Thymus (tissue), 11 donors: ENCODE measurements around the gene CCDC83. TPM values are rescaled to one million over a fixed set of nuclear protein-coding genes. Genes with fewer than 3 reads are reported as not detected.

ENCODE experiments used
- DNase-seq, 9 donors: peaks; one replicate each; pipeline ENCODE4 v3.0.0-alpha.2; 2013; ENCODE audit warnings: low spot score in 9 of 9, low read depth in 6 of 9, missing footprints in 1 of 9
- H3K27ac ChIP-seq, 2 donors: one replicate each; pipeline ENCODE4 v1.5.1; 2013; ENCODE audit warnings: control low read depth in 1 of 2, low read depth in 1 of 2, low read length in 1 of 2, mild to moderate bottlenecking in 1 of 2, moderate library complexity in 1 of 2
- H3K27me3 ChIP-seq, 2 donors: one replicate each; pipeline ENCODE4 v1.5.1; 2013; ENCODE audit warnings: low read length in 1 of 2; ENCODE audit not compliant: control insufficient read depth in 2 of 2, insufficient read depth in 1 of 2
- H3K36me3 ChIP-seq, 2 donors: one replicate each; pipeline ENCODE4 v1.5.1; 2013; ENCODE audit warnings: low read length in 1 of 2, mild to moderate bottlenecking in 1 of 2, moderate library complexity in 1 of 2; ENCODE audit not compliant: control insufficient read depth in 2 of 2, insufficient read depth in 2 of 2
- H3K4me1 ChIP-seq, 2 donors: one replicate each; pipeline ENCODE4 v1.5.1; 2013; ENCODE audit warnings: low read length in 2 of 2; ENCODE audit not compliant: control insufficient read depth in 2 of 2, insufficient read depth in 2 of 2
- H3K4me3 ChIP-seq, 2 donors: one replicate each; pipeline ENCODE4 v1.5.1; 2013; ENCODE audit warnings: low read length in 2 of 2, control low read depth in 1 of 2, mild to moderate bottlenecking in 1 of 2
- H3K9me3 ChIP-seq, 2 donors: one replicate each; pipeline ENCODE4 v1.5.1; 2013; ENCODE audit warnings: low read length in 1 of 2, mild to moderate bottlenecking in 1 of 2; ENCODE audit not compliant: control insufficient read depth in 2 of 2, insufficient read depth in 1 of 2
- WGBS: extraction: QIAGEN DNeasy Blood & Tissue Kit; methylation state at CpG from one replicate; pipeline ENCODE4 v1.1.7; 2013; 5-methylcytosine and 5-hydroxymethylcytosine counted together
- polyA plus RNA-seq: library from polyadenylated mRNA; stranded (reverse); fragments of 200-250 nt; gene quantifications from one replicate; pipeline ENCODE4 v1.2.3, GENCODE V29; 2013
- total RNA-seq: library from RNA; stranded (reverse); fragments of 120-200 nt; gene quantifications from one replicate; pipeline ENCODE4 v1.2.4, GENCODE V29; 2013
- donor health status: healthy.

Gene CCDC83
- total and polyA plus RNA-seq, 2 donors: 0.05 TPM; not detected in 1

- Histone ChIP-seq H3K4me3 (no peak overlapping the region), H3K27ac (no peak overlapping the region), H3K27me3 (peaks cover 24 to 52% of the 10 kb centered on the region in 2 donors), H3K36me3 (no peaks in the 10 kb centered on the region), H3K4me1 (peaks cover 0 to 17% of the 10 kb centered on the region in 2 donors), H3K9me3 (no peaks in the 10 kb centered on the region)
- 96% methylated on average over 9 of the region's 9 CpGs for WGBS
- no peak for DNase-seq
Observed at GRCh38 chr11:85813721-85814120, 41.5 kb upstream of the CCDC83 start.

- 83% methylated on average over 4 of the region's 4 CpGs for WGBS
- no peak for DNase-seq
- Histone ChIP-seq H3K27ac (no peak overlapping the region), H3K4me3 (no peak overlapping the region), H3K27me3 (peaks cover 14 to 36% of the 10 kb centered on the region in 2 donors), H3K9me3 (no peaks in the 10 kb centered on the region), H3K36me3 (no peaks in the 10 kb centered on the region), H3K4me1 (peaks cover 0 to 10% of the 10 kb centered on the region in 2 donors)
Observed at GRCh38 chr11:85815186-85815931, 39.8 kb upstream of the CCDC83 start.

DNA sequence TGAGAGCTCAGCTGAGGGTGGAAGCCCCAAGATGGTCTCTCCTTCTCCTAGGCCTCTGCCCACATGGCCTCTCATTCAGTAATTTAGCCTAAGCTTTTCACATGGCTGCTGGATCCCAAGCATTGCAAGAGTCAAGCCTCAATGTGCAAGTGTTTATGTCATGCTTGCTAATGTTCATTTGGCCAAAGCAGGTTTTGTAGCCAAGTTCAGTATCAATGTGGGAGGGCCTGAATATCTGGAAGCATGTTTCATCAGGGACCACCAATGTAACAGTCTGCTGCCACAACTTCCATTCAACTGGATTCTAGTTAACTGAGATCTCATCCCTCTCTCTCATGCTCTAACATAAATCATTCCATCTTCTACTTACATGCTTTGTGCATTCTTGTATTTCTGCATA lies 35.7 kb upstream of the CCDC83 start:
- no peaks in the 10 kb centered on the region for H3K36me3 ChIP-seq
- peaks cover 0 to 10% of the 10 kb centered on the region in 2 donors for H3K27me3 ChIP-seq
- peaks cover 0 to 9% of the 10 kb centered on the region in 2 donors for H3K4me1 ChIP-seq
- H3K4me3 ChIP-seq: no peak overlapping the region
- H3K27ac ChIP-seq: no peak overlapping the region
- DNase-seq: no peak
- H3K9me3 ChIP-seq: no peaks in the 10 kb centered on the region

- H3K36me3 ChIP-seq: no peaks in the 10 kb centered on the region
- H3K4me3 ChIP-seq: no peak overlapping the region
- H3K27me3 ChIP-seq: peaks cover 0 to 10% of the 10 kb centered on the region in 2 donors
- no peak overlapping the region for H3K27ac ChIP-seq
- no peaks in the 10 kb centered on the region for H3K9me3 ChIP-seq
- no peak for DNase-seq
- H3K4me1 ChIP-seq: peaks cover 0 to 9% of the 10 kb centered on the region in 2 donors
- WGBS: 97% methylated on average over 1 of the region's 1 CpG
Observed at GRCh38 chr11:85821636-85822035, 33.5 kb upstream of the CCDC83 start.

DNA sequence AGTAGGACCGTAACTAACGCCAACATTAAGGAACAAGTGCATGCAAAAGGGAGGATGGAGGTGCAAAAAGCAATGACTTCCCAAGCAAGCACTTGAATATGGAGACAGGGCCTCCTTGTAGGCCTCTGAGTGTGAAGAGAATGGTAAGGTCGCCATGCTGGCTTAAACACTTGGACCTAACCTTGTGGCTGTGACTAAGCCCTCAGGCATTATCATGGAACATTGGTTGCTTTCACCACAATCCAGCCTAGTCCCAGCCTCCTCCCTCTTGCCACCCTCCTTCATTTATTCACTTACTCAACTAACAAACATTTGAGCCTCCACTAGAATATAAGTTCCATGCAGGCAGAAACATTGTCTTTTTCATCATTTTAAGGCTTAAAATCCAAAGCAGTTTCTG lies 32.4 kb upstream of the CCDC83 start:
- WGBS: 97% methylated on average over 3 of the region's 3 CpGs
- no peak for DNase-seq
- Histone ChIP-seq H3K9me3 (no peaks in the 10 kb centered on the region), H3K36me3 (no peaks in the 10 kb centered on the region), H3K4me3 (no peak overlapping the region), H3K27ac (no peak overlapping the region), H3K4me1 (peaks cover 0 to 13% of the 10 kb centered on the region in 2 donors), H3K27me3 (peaks cover 0 to 10% of the 10 kb centered on the region in 2 donors)

DNA sequence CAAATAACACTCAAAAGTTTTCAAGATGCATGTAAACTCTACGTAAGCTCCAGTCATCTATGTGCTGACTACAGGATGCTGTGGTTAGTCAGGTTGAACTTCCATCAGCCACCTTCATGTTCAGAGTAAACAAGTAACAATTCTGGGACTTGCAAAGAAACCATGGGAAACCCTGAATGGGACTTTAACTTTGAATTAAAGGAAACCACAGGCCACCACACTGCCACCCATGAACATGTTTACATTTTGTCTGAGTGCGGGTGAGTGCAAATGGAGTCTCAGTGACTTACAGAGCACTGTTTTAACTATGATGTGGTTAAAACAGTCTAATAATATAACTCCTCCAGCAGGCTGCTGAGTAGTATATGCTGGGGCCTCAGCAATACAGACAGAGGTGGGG lies 31.4 kb upstream of the CCDC83 start:
- H3K27ac ChIP-seq: no peak overlapping the region
- no peaks in the 10 kb centered on the region for H3K9me3 ChIP-seq
- no peaks in the 10 kb centered on the region for H3K36me3 ChIP-seq
- WGBS: 10% methylated on average over 2 of the region's 2 CpGs
- DNase-seq: peak in 8 of 9 donors; percentile 49 to 87 (median 56)
- H3K27me3 ChIP-seq: peaks cover 0 to 10% of the 10 kb centered on the region in 2 donors
- H3K4me1 ChIP-seq: peaks cover 0 to 13% of the 10 kb centered on the region in 2 donors
- H3K4me3 ChIP-seq: no peak overlapping the region

DNA sequence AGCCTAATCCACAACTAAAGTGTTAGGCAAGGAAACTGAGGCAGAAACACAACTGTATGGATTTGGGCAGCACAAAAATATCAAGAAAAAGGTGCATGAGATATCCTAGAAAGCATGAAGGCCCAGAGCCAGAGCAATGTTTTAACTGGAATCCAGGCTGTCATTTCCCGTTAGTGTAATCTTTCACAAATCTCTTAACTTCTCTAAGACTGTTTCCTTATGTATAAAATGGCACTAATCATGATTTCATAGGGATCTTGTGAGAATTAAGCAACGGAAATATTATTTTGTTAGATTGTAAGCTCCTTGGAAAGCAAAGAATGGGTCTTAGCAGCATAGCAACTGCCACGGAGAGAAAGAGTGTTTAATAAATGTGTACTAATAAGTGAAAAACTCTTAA lies 29.6 kb upstream of the CCDC83 start:
- DNase-seq: no peak
- no peak overlapping the region for H3K4me3 ChIP-seq
- peaks cover 0 to 13% of the 10 kb centered on the region in 2 donors for H3K4me1 ChIP-seq
- WGBS: 93% methylated on average over 3 of the region's 3 CpGs
- no peaks in the 10 kb centered on the region for H3K36me3 ChIP-seq
- peaks cover 0 to 10% of the 10 kb centered on the region in 2 donors for H3K27me3 ChIP-seq
- no peak overlapping the region for H3K27ac ChIP-seq
- H3K9me3 ChIP-seq: no peaks in the 10 kb centered on the region

DNA sequence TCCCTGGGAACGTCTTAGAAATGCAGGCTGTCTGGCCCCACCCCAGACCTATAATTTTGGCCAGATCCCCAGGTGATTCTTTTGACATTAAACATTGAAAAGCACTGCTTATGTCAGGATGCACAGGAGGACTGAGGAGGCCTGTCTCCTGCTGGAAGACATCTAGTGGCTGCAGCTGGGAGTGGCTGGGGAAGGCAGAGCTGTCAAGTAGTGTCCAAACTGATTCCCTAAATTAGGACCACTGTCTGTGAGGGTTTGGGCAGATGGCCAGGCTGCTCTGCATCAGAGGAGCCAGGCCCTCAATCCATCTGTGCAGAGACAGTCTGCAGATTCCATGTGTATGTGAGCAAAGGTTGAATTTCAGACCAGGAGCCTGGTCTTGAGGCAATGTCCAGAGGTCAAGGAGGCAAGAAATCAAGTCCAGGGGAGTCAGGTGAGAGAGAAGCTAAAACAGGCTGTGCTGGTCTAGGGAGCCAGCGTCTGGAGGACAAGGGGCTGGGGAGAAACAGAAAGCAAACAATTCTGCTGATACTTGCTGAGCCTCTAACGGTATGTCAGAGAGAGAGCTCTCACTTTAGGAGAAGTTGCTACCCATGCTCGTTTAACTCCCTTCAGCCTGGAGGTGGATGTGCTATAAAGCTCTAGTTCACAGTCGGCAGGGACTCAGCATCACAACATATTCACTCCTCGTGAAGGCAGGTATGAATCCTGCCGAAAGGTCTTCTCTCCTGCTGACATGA lies 28.9 kb upstream of the CCDC83 start:
- WGBS: 87% methylated on average over 7 of the region's 7 CpGs
- Histone ChIP-seq H3K9me3 (no peaks in the 10 kb centered on the region), H3K4me1 (peaks cover 0 to 13% of the 10 kb centered on the region in 2 donors), H3K27ac (no peak overlapping the region), H3K4me3 (no peak overlapping the region), H3K36me3 (no peaks in the 10 kb centered on the region), H3K27me3 (peaks cover 0 to 10% of the 10 kb centered on the region in 2 donors)
- DNase-seq: no peak
